ENCODE measurements around the gene CLCF1. TPM values are rescaled to one million over a fixed set of nuclear protein-coding genes. Genes with fewer than 3 reads are reported as not detected.

CLCF1 gene
- polyA plus RNA-seq, 1 donor (not counting 4 experiments of a cell fraction or from before 2014, with no cell fraction given): 2.7 TPM

- Histone ChIP-seq H4K20me1 (ENCODE audit: control insufficient read depth, extremely low read depth, insufficient read depth, low read length) (no peaks in the 10 kb centered on the region), H3K4me3 (ENCODE audit: control insufficient read depth in 2 of 3, extremely low read depth in 1 of 3, insufficient read depth in 2 of 3, low read depth in 1 of 3, low read length in 3 of 3) (peak overlapping the region; percentile 74 to 99 (median 82)), H3K9me3 (ENCODE audit: control insufficient read depth, low read depth, low read length) (no peaks in the 10 kb centered on the region), H3K27me3 (ENCODE audit: control insufficient read depth, extremely low read depth, insufficient read depth, low read length) (no peaks in the 10 kb centered on the region), H3K4me2 (ENCODE audit: control insufficient read depth, extremely low read depth, insufficient read depth, low read depth, low read length) (peak overlapping the region; percentile 95), H3K79me2 (ENCODE audit: control insufficient read depth, insufficient read depth, low read length) (peaks cover 18% of the 10 kb centered on the region), H3K27ac (ENCODE audit: control insufficient read depth, insufficient read depth, low read length) (peak overlapping the region; percentile 66), H2AFZ (ENCODE audit: control insufficient read depth, low read length) (no peak overlapping the region), H3K36me3 (ENCODE audit: control insufficient read depth in 2 of 2, extremely low read depth in 1 of 2, insufficient read depth in 2 of 2, low read length in 2 of 2) (peaks cover 21 to 25% of the 10 kb centered on the region in 2 experiments), H3K9me1 (ENCODE audit: control insufficient read depth, extremely low read depth, insufficient read depth, low read length) (no peaks in the 10 kb centered on the region), H3K4me1 (ENCODE audit: control insufficient read depth, extremely low read depth, insufficient read depth, low read length) (peaks cover 12% of the 10 kb centered on the region), H3K9ac (ENCODE audit: control insufficient read depth, extremely low read depth, insufficient read depth, low read length) (peak overlapping the region; percentile 90)
- no peak for TF ChIP-seq EZH2 (IDR thresholded peaks at IDR 0.05; ENCODE audit: low read length)
- TF ChIP-seq, protein P1, sequence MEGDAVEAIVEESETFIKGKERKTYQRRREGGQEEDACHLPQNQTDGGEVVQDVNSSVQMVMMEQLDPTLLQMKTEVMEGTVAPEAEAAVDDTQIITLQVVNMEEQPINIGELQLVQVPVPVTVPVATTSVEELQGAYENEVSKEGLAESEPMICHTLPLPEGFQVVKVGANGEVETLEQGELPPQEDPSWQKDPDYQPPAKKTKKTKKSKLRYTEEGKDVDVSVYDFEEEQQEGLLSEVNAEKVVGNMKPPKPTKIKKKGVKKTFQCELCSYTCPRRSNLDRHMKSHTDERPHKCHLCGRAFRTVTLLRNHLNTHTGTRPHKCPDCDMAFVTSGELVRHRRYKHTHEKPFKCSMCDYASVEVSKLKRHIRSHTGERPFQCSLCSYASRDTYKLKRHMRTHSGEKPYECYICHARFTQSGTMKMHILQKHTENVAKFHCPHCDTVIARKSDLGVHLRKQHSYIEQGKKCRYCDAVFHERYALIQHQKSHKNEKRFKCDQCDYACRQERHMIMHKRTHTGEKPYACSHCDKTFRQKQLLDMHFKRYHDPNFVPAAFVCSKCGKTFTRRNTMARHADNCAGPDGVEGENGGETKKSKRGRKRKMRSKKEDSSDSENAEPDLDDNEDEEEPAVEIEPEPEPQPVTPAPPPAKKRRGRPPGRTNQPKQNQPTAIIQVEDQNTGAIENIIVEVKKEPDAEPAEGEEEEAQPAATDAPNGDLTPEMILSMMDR (optimal IDR thresholded peaks at IDR 0.05 in 1 of 3, IDR thresholded peaks at IDR 0.05 in 1 of 3, conservative IDR thresholded peaks at IDR 0.05 in 1 of 3; ENCODE audit: extremely low read depth in 1 of 3, insufficient read depth in 2 of 3, low read length in 3 of 3): no peak
- no peak for DNase-seq (ENCODE audit: low read depth, low spot score)
- no peak for FAIRE-seq
- dilution Hi-C loops (cut with MboI; ENCODE audit: extremely low pct_ligation_motif_present, low sequenced_read_pairs): no loop called here
Observed at GRCh38 chr11:67400942-67401494, 27.6 kb upstream of the CLCF1 start.

DNA sequence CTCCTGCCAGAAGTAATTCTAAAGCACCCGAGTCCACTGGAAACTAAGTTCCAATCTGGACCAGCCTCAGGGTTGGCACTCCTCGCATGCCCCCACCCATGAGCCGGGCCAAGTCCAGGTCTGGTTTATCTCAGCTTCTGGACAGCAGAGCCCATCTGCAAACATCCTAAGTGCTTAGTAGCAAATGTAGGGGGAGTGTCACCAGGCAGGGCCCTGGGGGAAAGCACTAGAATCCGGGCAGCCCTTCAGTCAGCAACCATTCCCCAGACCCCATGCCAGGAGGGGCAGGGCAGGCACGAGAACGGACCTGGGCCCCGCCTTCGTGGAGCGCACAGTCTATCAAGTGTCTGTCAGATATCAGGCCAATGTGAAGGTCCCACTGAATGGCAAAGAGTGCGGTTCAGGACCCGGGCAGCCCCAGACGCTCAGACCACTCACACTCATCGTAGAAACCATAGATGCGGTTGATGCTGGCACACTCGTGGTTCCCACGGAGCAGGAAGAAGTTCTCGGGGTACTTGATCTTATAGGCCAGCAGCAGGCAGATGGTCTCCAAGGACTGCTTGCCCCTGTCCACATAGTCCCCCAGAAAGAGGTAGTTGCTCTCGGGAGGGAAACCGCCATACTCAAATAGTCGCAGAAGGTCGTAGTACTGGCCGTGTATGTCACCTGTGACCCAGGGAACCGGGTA, 27.0 kb upstream of the CLCF1 start:
- no peak for FAIRE-seq

More for the DNA sequence above, 27.0 kb upstream of the CLCF1 start:
- peaks cover 18% of the 10 kb centered on the region for H3K79me2 ChIP-seq (ENCODE audit: control insufficient read depth, insufficient read depth, low read length)
- no peaks in the 10 kb centered on the region for H3K9me3 ChIP-seq (ENCODE audit: control insufficient read depth, low read depth, low read length)
- peak overlapping the region; percentile 95 for H3K4me2 ChIP-seq (ENCODE audit: control insufficient read depth, extremely low read depth, insufficient read depth, low read depth, low read length)
- H2AFZ ChIP-seq (ENCODE audit: control insufficient read depth, low read length): no peak overlapping the region
- dilution Hi-C loops (cut with MboI; ENCODE audit: extremely low pct_ligation_motif_present, low sequenced_read_pairs): no loop called here
- peaks cover 23 to 30% of the 10 kb centered on the region in 2 experiments for H3K36me3 ChIP-seq (ENCODE audit: control insufficient read depth in 2 of 2, extremely low read depth in 1 of 2, insufficient read depth in 2 of 2, low read length in 2 of 2)
- TF ChIP-seq, protein P1 (optimal IDR thresholded peaks at IDR 0.05 in 1 of 3, IDR thresholded peaks at IDR 0.05 in 1 of 3, conservative IDR thresholded peaks at IDR 0.05 in 1 of 3; ENCODE audit: extremely low read depth in 1 of 3, insufficient read depth in 2 of 3, low read length in 3 of 3): no peak
- TF ChIP-seq EZH2 (IDR thresholded peaks at IDR 0.05; ENCODE audit: low read length): no peak
- peak overlapping the region; percentile 66 for H3K27ac ChIP-seq (ENCODE audit: control insufficient read depth, insufficient read depth, low read length)
- H3K27me3 ChIP-seq (ENCODE audit: control insufficient read depth, extremely low read depth, insufficient read depth, low read length): no peaks in the 10 kb centered on the region
- no peaks in the 10 kb centered on the region for H3K9me1 ChIP-seq (ENCODE audit: control insufficient read depth, extremely low read depth, insufficient read depth, low read length)
- H3K4me3 ChIP-seq (ENCODE audit: control insufficient read depth in 2 of 3, extremely low read depth in 1 of 3, insufficient read depth in 2 of 3, low read depth in 1 of 3, low read length in 3 of 3): peak overlapping the region; percentile 74 to 99 (median 82)
- DNase-seq (ENCODE audit: low read depth, low spot score): no peak
- H4K20me1 ChIP-seq (ENCODE audit: control insufficient read depth, extremely low read depth, insufficient read depth, low read length): no peaks in the 10 kb centered on the region
- peaks cover 12% of the 10 kb centered on the region for H3K4me1 ChIP-seq (ENCODE audit: control insufficient read depth, extremely low read depth, insufficient read depth, low read length)
- H3K9ac ChIP-seq (ENCODE audit: control insufficient read depth, extremely low read depth, insufficient read depth, low read length): peak overlapping the region; percentile 90

Measured in keratinocyte (primary cell).